ENCODE results near the gene ANKRD1. TPM values are rescaled to one million over a fixed set of nuclear protein-coding genes. Genes with fewer than 3 reads are reported as not detected.

ANKRD1 gene
- total and polyA plus RNA-seq, 2 of the 8 experiments (the other 6 are each of a cell fraction or from before 2014, with no cell fraction given) = 0.03 TPM; not detected in 1

GRCh38 chr10:90963331-90963730 lies 42.4 kb upstream of the ANKRD1 start:
- no peak overlapping the region for H2BK5ac ChIP-seq (ENCODE audit: low read depth, low read length)
- no peak overlapping the region for H3K27ac ChIP-seq (ENCODE audit: low read depth, low read length)
- no peak overlapping the region for H3K14ac ChIP-seq (ENCODE audit: insufficient read length)
- no peak overlapping the region for H2BK12ac ChIP-seq (ENCODE audit: low read depth, low read length)
- no peak overlapping the region for H3K4me3 ChIP-seq (ENCODE audit: extremely low read depth in 1 of 4, insufficient read depth in 2 of 4, low read depth in 3 of 4, low read length in 4 of 4)
- no peaks in the 10 kb centered on the region for H3K9me3 ChIP-seq (ENCODE audit: insufficient read depth in 2 of 2, low read depth in 1 of 2, low read length in 1 of 2)
- H2BK120ac ChIP-seq (replicated peaks; ENCODE audit: low read depth, low read length) = no peak overlapping the region
- no peaks in the 10 kb centered on the region for H3K23me2 ChIP-seq (ENCODE audit: low read depth, low read length)
- no peak overlapping the region for H2AK5ac ChIP-seq (ENCODE audit: low read depth, low read length)
- POLR2A ChIA-PET (ENCODE audit: partially characterized antibody) = no interaction called here
- H3K4ac ChIP-seq (replicated peaks; ENCODE audit: insufficient read length, low read depth, low read length) = no peak overlapping the region
- DNase-seq (ENCODE audit: low read depth in 1 of 2, low spot score in 2 of 2) (no peak), FAIRE-seq (no peak)
- H3K56ac ChIP-seq (replicated peaks; ENCODE audit: insufficient read length, low read depth, low read length) = no peak overlapping the region
- H3K4me1 ChIP-seq (replicated peaks in 1 of 4; ENCODE audit: control insufficient read depth in 3 of 4, insufficient read depth in 4 of 4, low read length in 3 of 4) = no peaks in the 10 kb centered on the region
- no peak overlapping the region for H2BK15ac ChIP-seq (ENCODE audit: low read length)
- no peak overlapping the region for H3K18ac ChIP-seq (ENCODE audit: extremely low read depth, low read length)
- H2AFZ ChIP-seq (ENCODE audit: low read length) = no peak overlapping the region
- no peak overlapping the region for H3K4me2 ChIP-seq (ENCODE audit: insufficient read depth in 1 of 2, low read depth in 2 of 2, low read length in 2 of 2)
- peaks cover 0 to 26% (median 8%) of the 10 kb centered on the region in 4 experiments; a peak in 4 of 7 replicates for H3K27me3 ChIP-seq (replicated peaks in 1 of 4; ENCODE audit: control insufficient read depth in 3 of 4, extremely low read depth in 1 of 4, insufficient read depth in 3 of 4, low read length in 3 of 4)
- H3K23ac ChIP-seq (ENCODE audit: insufficient read length) = no peak overlapping the region
- H3K36me3 ChIP-seq (ENCODE audit: control insufficient read depth in 2 of 4, insufficient read depth in 4 of 4, low read length in 3 of 4) = no peaks in the 10 kb centered on the region
- H2BK20ac ChIP-seq (ENCODE audit: low read length) = no peak overlapping the region
- H3K9ac ChIP-seq (replicated peaks in 1 of 4; ENCODE audit: extremely low read depth in 1 of 4, low read depth in 3 of 4, low read length in 3 of 4) = no peak overlapping the region
- WGBS, 2 experiments (ENCODE audit: extremely low coverage in 1 of 2, insufficient coverage in 1 of 2, insufficient read length in 1 of 2, insufficient replicate concordance in 2 of 2, low coverage in 1 of 2, low lambda C conversion rate in 2 of 2, missing lambda C conversion rate in 1 of 2) = 73% methylated on average over 2 of the region's 2 CpGs; no CpG with 5 or more reads in 1 of the 2 experiments
- no peaks in the 10 kb centered on the region for H3K79me1 ChIP-seq (ENCODE audit: low read depth, low read length)
- no peak overlapping the region for H4K5ac ChIP-seq (ENCODE audit: insufficient read length, low read depth, low read length)
- no peak overlapping the region for H4K8ac ChIP-seq (ENCODE audit: extremely low read depth, insufficient read depth, low read length)
- H4K91ac ChIP-seq (replicated peaks; ENCODE audit: insufficient read length, low read length) = no peak overlapping the region
- CTCF ChIA-PET (ENCODE audit: partially characterized antibody) = interaction anchor here (1.6 kb wide), 1 partner anchor 51 kb away, joined by 6 read pairs; no protein-coding TSS in a partner anchor
- H4K20me1 ChIP-seq (replicated peaks in 1 of 2; ENCODE audit: control insufficient read depth in 1 of 2, insufficient read depth in 2 of 2, low read length in 2 of 2) = no peaks in the 10 kb centered on the region
- no peaks in the 10 kb centered on the region for H3K79me2 ChIP-seq (ENCODE audit: control insufficient read depth in 1 of 2, insufficient read depth in 2 of 2, low read length in 2 of 2)
- TF ChIP-seq RFX5 (IDR thresholded peaks at IDR 0.05; ENCODE audit: borderline replicate concordance, low read depth, low read length) = no peak
- TF ChIP-seq CHD2 (IDR thresholded peaks at IDR 0.05; ENCODE audit: low read length) = no peak
- no peak for TF ChIP-seq MAFK (IDR thresholded peaks at IDR 0.05; ENCODE audit: low read depth, low read length)
- no peak for TF ChIP-seq SP4 (IDR thresholded peaks at IDR 0.05; ENCODE audit: low read length)
- TF ChIP-seq SIRT6 (IDR thresholded peaks at IDR 0.05; ENCODE audit: low read length) = no peak
- TF ChIP-seq ASH2L (IDR thresholded peaks at IDR 0.05; ENCODE audit: low read length) = no peak
- TF ChIP-seq SP1 (IDR thresholded peaks at IDR 0.05; ENCODE audit: low read depth, low read length) = no peak
- no peak for TF ChIP-seq CBX8 (IDR thresholded peaks at IDR 0.05; ENCODE audit: borderline replicate concordance, low read depth, low read length)
- TF ChIP-seq RAD21 (IDR thresholded peaks at IDR 0.05 in 1 of 2, conservative IDR thresholded peaks at IDR 0.05 in 1 of 2; ENCODE audit: low read depth in 2 of 2, low read length in 2 of 2) = no peak
- TF ChIP-seq EP300 (IDR thresholded peaks at IDR 0.05; ENCODE audit: borderline replicate concordance in 1 of 2, low read depth in 2 of 2, low read length in 2 of 2) = no peak
- no peak for TF ChIP-seq USF2 (IDR thresholded peaks at IDR 0.05; ENCODE audit: low read length)
- no peak for TF ChIP-seq CREB1 (IDR thresholded peaks at IDR 0.05)
- TF ChIP-seq SRF (IDR thresholded peaks at IDR 0.05; ENCODE audit: low read depth, low read length) = no peak
- TF ChIP-seq TEAD4 (IDR thresholded peaks at IDR 0.05; ENCODE audit: low read depth, low read length) = no peak
- no peak for TF ChIP-seq POLR2A (IDR thresholded peaks at IDR 0.05; ENCODE audit: control extremely low read depth in 1 of 2, low read depth in 2 of 2, low read length in 2 of 2)
